Epithelial cell of esophagus (primary cell): ENCODE measurements around the gene TSPAN17.

Source experiments
- DNase-seq: peaks from one replicate; pipeline ENCODE4 v3.0.0; 2010; ENCODE audit warnings: low read depth
- H3K4me3 ChIP-seq: 2 replicates; pipeline ENCODE4 v1.5.1; 2011; ENCODE audit warnings: mild to moderate bottlenecking, low read length, control low read depth
- CTCF ChIP-seq: IDR thresholded peaks from 2 replicates; pipeline ENCODE4 v1.5.1; 2011; ENCODE audit warnings: low read depth, mild to moderate bottlenecking, low read length, control low read depth, inconsistent platforms; ENCODE audit not compliant: insufficient read depth; ENCODE audit errors: missing control alignments

TSPAN17 gene

GRCh38 chr5:176691524-176691923 is 44.2 kb downstream of the TSPAN17 start:
- H3K4me3 ChIP-seq: no peak overlapping the region
- no peak for DNase-seq
- TF ChIP-seq CTCF: no peak

GRCh38 chr5:176692326-176692725 is 45.0 kb downstream of the TSPAN17 start:
- TF ChIP-seq CTCF: no peak
- no peak for DNase-seq
- H3K4me3 ChIP-seq: no peak overlapping the region

- no peak for TF ChIP-seq CTCF
- no peak overlapping the region for H3K4me3 ChIP-seq
- DNase-seq: peak; percentile 5
Observed at GRCh38 chr5:176692839-176693476, 45.7 kb downstream of the TSPAN17 start.

GRCh38 chr5:176693477-176693851 is 46.2 kb downstream of the TSPAN17 start:
- H3K4me3 ChIP-seq: no peak overlapping the region
- peak; percentile 13 for DNase-seq
- TF ChIP-seq CTCF: no peak

- TF ChIP-seq CTCF: no peak
- H3K4me3 ChIP-seq: no peak overlapping the region
- DNase-seq: no peak
Observed at GRCh38 chr5:176694146-176694545, 46.9 kb downstream of the TSPAN17 start.

- DNase-seq: no peak
- no peak for TF ChIP-seq CTCF
- H3K4me3 ChIP-seq: no peak overlapping the region
Observed at GRCh38 chr5:176694631-176695030, 47.3 kb downstream of the TSPAN17 start.

- no peak for DNase-seq
- H3K4me3 ChIP-seq: no peak overlapping the region
- TF ChIP-seq CTCF: no peak
Observed at GRCh38 chr5:176695073-176695472, 47.8 kb downstream of the TSPAN17 start.
